Heart right ventricle (tissue), 16 donors: Measurements from ENCODE around the gene PEAK1. TPM values are rescaled to one million over a fixed set of nuclear protein-coding genes. Genes with fewer than 3 reads are reported as not detected.

ENCODE experiments used
- ATAC-seq, 8 donors: fragments of 200-7000 bp; cut with Tn5 transposase; one replicate each; pipeline ENCODE4 v1.9.1; 2020; ENCODE audit warnings: mild to moderate bottlenecking in 8 of 8, moderate library complexity in 8 of 8, moderate number of reproducible peaks in 1 of 8
- DNase-seq, 2 donors: peaks; one replicate each; pipeline ENCODE4 v3.0.0-alpha.2; 2020
- H3K27ac ChIP-seq, 10 donors: fragments of 200-600 bp; sonication (generic) in 2 of 10; one replicate each; pipeline versions ENCODE4 v1.5.0 to v1.8.0; 2020 to 2022; ENCODE audit warnings: mild to moderate bottlenecking in 3 of 10
- H3K27me3 ChIP-seq, 7 donors: fragments of 200-600 bp; one replicate each; pipeline ENCODE4 v1.8.0; 2021 to 2022; ENCODE audit warnings: mild to moderate bottlenecking in 2 of 7
- H3K36me3 ChIP-seq, 9 donors: fragments of 200-600 bp; sonication (generic) in 1 of 9; one replicate each; pipeline versions ENCODE4 v1.5.0 to v1.8.0; 2020 to 2022; ENCODE audit warnings: mild to moderate bottlenecking in 2 of 9
- H3K4me1 ChIP-seq, 9 donors: fragments of 200-600 bp; sonication (generic) in 1 of 9; one replicate each; pipeline versions ENCODE4 v1.5.0 to v1.8.0; 2020 to 2022; ENCODE audit warnings: mild to moderate bottlenecking in 4 of 9
- H3K4me3 ChIP-seq, 10 donors: fragments of 200-600 bp; sonication (generic) in 2 of 10; one replicate each; pipeline versions ENCODE4 v1.5.0 to v1.8.0; 2020 to 2022; ENCODE audit warnings: mild to moderate bottlenecking in 7 of 10, moderate library complexity in 2 of 10
- H3K9me3 ChIP-seq, 11 donors: fragments of 200-600 bp in 10 of 11; sonication (generic) in 2 of 11; one replicate each; pipeline versions ENCODE4 v1.5.0 to v1.8.0; 2013 to 2022; ENCODE audit warnings: mild to moderate bottlenecking in 2 of 11, control low read depth in 1 of 11, moderate library complexity in 1 of 11
- CTCF ChIP-seq, 9 donors: fragments of 200-600 bp; sonication (generic) in 2 of 9; IDR thresholded peaks; one replicate each; pipeline versions ENCODE4 v1.5.0 to v1.8.0; 2021 to 2022; ENCODE audit warnings: antibody characterized with exemption in 9 of 9, mild to moderate bottlenecking in 5 of 9, moderate library complexity in 1 of 9
- WGBS, 2 donors: extraction: QIAGEN DNeasy Blood & Tissue Kit; methylation state at CpG; one replicate each; pipeline ENCODE4 v1.1.7; 2013; ENCODE audit warnings: inconsistent platforms in 1 of 2; 5-methylcytosine and 5-hydroxymethylcytosine counted together
- intact Hi-C, 10 donors: fragments of 100-400 bp; cut with DNase I; formaldehyde crosslinking; loops; one replicate each; pipeline versions ENCODE4 v1.11.1 to v1.14.2; 2022
- polyA plus RNA-seq, 2 donors: library from polyadenylated mRNA; stranded (reverse); fragments of 200-250 nt; gene quantifications; one replicate each; pipeline ENCODE4 v1.2.3, GENCODE V29; 2013
- total RNA-seq, 10 donors: library from RNA; stranded (reverse); fragmentation: NEBNext Ultra II Directional in 3 of 10; extraction: Animal tissue kit (Norgen Biotek cat#: 25700) in 3 of 10; gene quantifications; one replicate each; pipeline versions ENCODE4 v1.2.1 to v1.2.4, GENCODE V29; 2021 to 2023
- donor health status: Arrhythmogenic right ventricular cardiomyopathy.
- donor health status: ischemic (EF 13 %, LVEDD 7.1; RV severe dilation, severe dysfunction).
- donor health status: healthy with polysubstance abuse.
- donor health status: DM: no; HTN: yes; CAD: no.
- donor health status: DM: no; HTN: no; CAD: no.
- donor health status: ischemic (EF 25% LVEDD 6.9; RV normal size, moderate dysfunction).
- donor health status: ischemic (EF 25% LVEDD 5.7; RV mildly dilated, moderate dysfunction).
- donor health status: healthy.
- donor health status: DM: yes; HTN: yes; CAD: no.
- donor health status: Ischemic cardiomyopathy.
- donor health status: ischemic (EF 35%, LVEDD 5.7; RV mildly dilated, moderate dysfunction).
- donor health status: nonischemic (EF 11% LVEDD 7.7; RV severe dilation, severe dysfunction).
- donor health status: DM: yes; HTN: yes; CAD: no.
- donor health status: PGD.
- donor health status: ischemic (EF 29% LVEDD 5.4; RV normal size, mild dysfunction).
- donor health status: nonischemic (EF 23%, LVEDD 6.1; RV moderate dilation, normal function).

Gene PEAK1
- total and polyA plus RNA-seq, 12 donors: 7.0 to 146 (median 90.8) TPM

- no peak for DNase-seq
- Histone ChIP-seq H3K4me3 (no peak overlapping the region), H3K27me3 (no peaks in the 10 kb centered on the region), H3K27ac (no peak overlapping the region), H3K9me3 (peaks cover 0 to 1% (median 0%) of the 10 kb centered on the region in 11 donors), H3K36me3 (no peaks in the 10 kb centered on the region), H3K4me1 (peaks cover 2 to 41% (median 21%) of the 10 kb centered on the region in 9 donors)
- no peak for TF ChIP-seq CTCF (IDR thresholded peaks at IDR 0.05)
- ATAC-seq: no peak
- intact Hi-C loops: loop anchor here in 1 of 10 donors (10.0 kb wide), 1 partner anchor 51 kb away; no protein-coding TSS in a partner anchor
- WGBS, 2 donors: 88 to 95% methylated on average over 2 of the region's 2 CpGs
These were observed 83.9 kb downstream of the PEAK1 start for GRCh38 chr15:77336006-77336405.

- Histone ChIP-seq H3K27me3 (no peaks in the 10 kb centered on the region), H3K27ac (peak overlapping the region in 2 of 10 donors; percentile 5 to 34), H3K4me3 (no peak overlapping the region), H3K4me1 (peaks cover 2 to 41% (median 21%) of the 10 kb centered on the region in 9 donors), H3K9me3 (no peaks in the 10 kb centered on the region), H3K36me3 (no peaks in the 10 kb centered on the region)
- WGBS, 2 donors: 19 to 33% methylated on average over 4 of the region's 4 CpGs
- TF ChIP-seq CTCF (IDR thresholded peaks at IDR 0.05): no peak
- DNase-seq: peak in 1 of 2 donors; percentile 60
- ATAC-seq: peak in 7 of 8 donors; percentile 33 to 82 (median 63)
- intact Hi-C loops: loop anchor here in 1 of 10 donors (10.0 kb wide), 1 partner anchor 50 kb away; no protein-coding TSS in a partner anchor
These were observed 84.6 kb downstream of the PEAK1 start for GRCh38 chr15:77335298-77335697.

GRCh38 chr15:77333166-77333565 is 86.7 kb downstream of the PEAK1 start:
- intact Hi-C loops: loop anchor here in 1 of 10 donors (10.0 kb wide), 1 partner anchor 48 kb away; no protein-coding TSS in a partner anchor
- H3K9me3 ChIP-seq: no peaks in the 10 kb centered on the region
- peaks cover 4 to 57% (median 30%) of the 10 kb centered on the region in 9 donors for H3K4me1 ChIP-seq
- no peak for TF ChIP-seq CTCF (IDR thresholded peaks at IDR 0.05)
- DNase-seq: no peak
- no peak for ATAC-seq
- H3K27ac ChIP-seq: no peak overlapping the region
- no peak overlapping the region for H3K4me3 ChIP-seq
- no peaks in the 10 kb centered on the region for H3K36me3 ChIP-seq
- H3K27me3 ChIP-seq: no peaks in the 10 kb centered on the region
- WGBS, 2 donors: 92 to 97% methylated on average over 2 of the region's 2 CpGs

GRCh38 chr15:77329202-77329601 is 90.7 kb downstream of the PEAK1 start:
- Histone ChIP-seq H3K27me3 (no peaks in the 10 kb centered on the region), H3K27ac (no peak overlapping the region), H3K4me3 (no peak overlapping the region), H3K9me3 (no peaks in the 10 kb centered on the region), H3K36me3 (no peaks in the 10 kb centered on the region), H3K4me1 (peaks cover 2 to 56% (median 37%) of the 10 kb centered on the region in 9 donors)
- no peak for TF ChIP-seq CTCF (IDR thresholded peaks at IDR 0.05)
- DNase-seq (no peak), ATAC-seq (no peak)
- 56 to 61% methylated on average over 1 of the region's 1 CpG for WGBS, 2 donors
- intact Hi-C loops: no loop called here
